Adrenal gland (tissue), 5 donors: ENCODE measurements around the gene FGGY.

Experiments used
- POLR2A ChIP-seq, 2 donors: fragments of 450-650 bp; IDR thresholded peaks; one replicate each; pipeline ENCODE4 v1.6.1; 2017; ENCODE audit warnings: antibody characterized with exemption in 2 of 2, mild to moderate bottlenecking in 2 of 2, moderate library complexity in 1 of 2
- TF ChIP-seq, protein P1 (sequence below), 6 experiments: fragments of 450-650 bp in 4 of 6; fragments of 200-600 bp in 2 of 6; sonication (generic) in 1 of 6; IDR thresholded peaks; 1 replicate in 5 of 6; 2 replicates in 1 of 6; pipeline versions ENCODE4 v1.5.1 to v1.8.0; 2016 to 2021; ENCODE audit warnings: antibody characterized with exemption in 6 of 6, mild to moderate bottlenecking in 2 of 6, moderate library complexity in 1 of 6
- donor health status: DM: no; HTN: no; CAD: no.

DNA sequence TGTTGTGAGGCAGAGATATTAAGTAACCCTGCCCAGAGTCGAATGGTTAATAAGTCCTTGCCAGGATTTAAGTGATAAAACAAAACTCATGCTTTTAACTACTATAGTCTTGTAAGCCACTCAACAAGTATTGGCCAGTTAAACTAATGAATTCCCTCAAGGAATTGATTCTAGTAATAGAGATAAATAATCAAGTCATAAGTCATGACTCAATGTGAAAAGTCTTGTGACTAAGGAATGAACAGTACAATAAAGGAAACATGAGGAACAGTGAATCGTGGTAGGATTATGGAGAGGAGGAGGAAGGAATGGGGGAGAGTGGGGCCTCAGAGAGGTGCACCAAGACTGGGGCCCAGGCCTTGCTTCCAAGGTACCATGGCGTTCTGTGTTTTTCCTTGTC lies 104.7 kb downstream of the FGGY start:
- TF ChIP-seq, protein P1, sequence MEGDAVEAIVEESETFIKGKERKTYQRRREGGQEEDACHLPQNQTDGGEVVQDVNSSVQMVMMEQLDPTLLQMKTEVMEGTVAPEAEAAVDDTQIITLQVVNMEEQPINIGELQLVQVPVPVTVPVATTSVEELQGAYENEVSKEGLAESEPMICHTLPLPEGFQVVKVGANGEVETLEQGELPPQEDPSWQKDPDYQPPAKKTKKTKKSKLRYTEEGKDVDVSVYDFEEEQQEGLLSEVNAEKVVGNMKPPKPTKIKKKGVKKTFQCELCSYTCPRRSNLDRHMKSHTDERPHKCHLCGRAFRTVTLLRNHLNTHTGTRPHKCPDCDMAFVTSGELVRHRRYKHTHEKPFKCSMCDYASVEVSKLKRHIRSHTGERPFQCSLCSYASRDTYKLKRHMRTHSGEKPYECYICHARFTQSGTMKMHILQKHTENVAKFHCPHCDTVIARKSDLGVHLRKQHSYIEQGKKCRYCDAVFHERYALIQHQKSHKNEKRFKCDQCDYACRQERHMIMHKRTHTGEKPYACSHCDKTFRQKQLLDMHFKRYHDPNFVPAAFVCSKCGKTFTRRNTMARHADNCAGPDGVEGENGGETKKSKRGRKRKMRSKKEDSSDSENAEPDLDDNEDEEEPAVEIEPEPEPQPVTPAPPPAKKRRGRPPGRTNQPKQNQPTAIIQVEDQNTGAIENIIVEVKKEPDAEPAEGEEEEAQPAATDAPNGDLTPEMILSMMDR (IDR thresholded peaks at IDR 0.05) = no peak
- no peak for TF ChIP-seq POLR2A (IDR thresholded peaks at IDR 0.05)
